GM23248 (cell line): ENCODE results near the gene IL17REL.

Experiments
- EZH2 ChIP-seq: fragments of 200-600 bp; sonication (generic); IDR thresholded peaks from 2 replicates; pipeline ENCODE4 v1.6.1; 2018; ENCODE audit warnings: antibody characterized with exemption, mild to moderate bottlenecking; ENCODE audit not compliant: insufficient read depth, poor library complexity, severe bottlenecking
- EZH2phosphoT487 ChIP-seq: fragments of 200-600 bp; sonication (generic); IDR thresholded peaks from 2 replicates; pipeline ENCODE4 v1.6.1; 2018; ENCODE audit warnings: antibody characterized with exemption, moderate library complexity, mild to moderate bottlenecking, low read depth; ENCODE audit not compliant: insufficient read depth

- TF ChIP-seq EZH2 (no peak), EZH2phosphoT487 (no peak)
Observed at GRCh38 chr22:50059881-50060262, 47.3 kb upstream of the IL17REL start.
